Gastroesophageal sphincter (tissue), 2 donors: Measurements from ENCODE around the gene TDRD10.
"Not testable (repeated sequence)": the region's sequence is repeated elsewhere in the genome, so short reads cannot be mapped to it uniquely, and the experiment has no call there.

Source experiments
- POLR2A ChIP-seq, 2 donors: fragments of 450-650 bp; IDR thresholded peaks; one replicate each; pipeline ENCODE4 v1.6.1; 2017; ENCODE audit warnings: antibody characterized with exemption in 2 of 2, mild to moderate bottlenecking in 2 of 2, moderate library complexity in 1 of 2
- POLR2AphosphoS5 ChIP-seq: sonication (generic); formaldehyde crosslinking; IDR thresholded peaks from one replicate; pipeline ENCODE4 v1.6.1; 2017; ENCODE audit warnings: antibody characterized with exemption

GRCh38 chr1:154531950-154532349, 29.9 kb downstream of the TDRD10 start:
- not testable (repeated sequence) for TF ChIP-seq POLR2A (IDR thresholded peaks at IDR 0.05); POLR2AphosphoS5
